ENCODE data around the gene MAN2B2.
"Not testable (repeated sequence)": the region's sequence is repeated elsewhere in the genome, so short reads cannot be mapped to it uniquely, and the experiment has no call there.

Gene MAN2B2

GRCh38 chr4:6643141-6643847, 68.3 kb downstream of the MAN2B2 start:
- no peak for DNase-seq (ENCODE audit: low read depth)

- no peak for DNase-seq (ENCODE audit: low read depth)
Measured at GRCh38 chr4:6644792-6645530, 70.0 kb downstream of the MAN2B2 start.

GRCh38 chr4:6647169-6647568, 72.2 kb downstream of the MAN2B2 start:
- no peak for DNase-seq (ENCODE audit: low read depth)

GRCh38 chr4:6647582-6648230, 72.7 kb downstream of the MAN2B2 start:
- no peak for DNase-seq (ENCODE audit: low read depth)

- no peak for DNase-seq (ENCODE audit: low read depth)
Measured at GRCh38 chr4:6649216-6649615, 74.2 kb downstream of the MAN2B2 start.

GRCh38 chr4:6654211-6654610, 79.2 kb downstream of the MAN2B2 start:
- not testable (repeated sequence) for DNase-seq (ENCODE audit: low read depth)

GRCh38 chr4:6655291-6655690, 80.3 kb downstream of the MAN2B2 start:
- not testable (repeated sequence) for DNase-seq (ENCODE audit: low read depth)

GRCh38 chr4:6655924-6656323, 80.9 kb downstream of the MAN2B2 start:
- no peak for DNase-seq (ENCODE audit: low read depth)

- no peak for DNase-seq (ENCODE audit: low read depth)
Measured at GRCh38 chr4:6657242-6658208, 82.5 kb downstream of the MAN2B2 start.

- no peak for DNase-seq (ENCODE audit: low read depth)
Measured at GRCh38 chr4:6658209-6658595, 83.2 kb downstream of the MAN2B2 start.

GRCh38 chr4:6658597-6659075, 83.6 kb downstream of the MAN2B2 start:
- peak; percentile 40 for DNase-seq (ENCODE audit: low read depth)

GRCh38 chr4:6659897-6660296, 84.9 kb downstream of the MAN2B2 start:
- no peak for DNase-seq (ENCODE audit: low read depth)

GRCh38 chr4:6660430-6660829, 85.4 kb downstream of the MAN2B2 start:
- DNase-seq (ENCODE audit: low read depth), result no peak

GRCh38 chr4:6662591-6662990, 87.6 kb downstream of the MAN2B2 start:
- DNase-seq (ENCODE audit: low read depth), result no peak

GRCh38 chr4:6663596-6664393, 88.8 kb downstream of the MAN2B2 start:
- DNase-seq (ENCODE audit: low read depth), result no peak

GRCh38 chr4:6665320-6665654, 90.3 kb downstream of the MAN2B2 start:
- DNase-seq (ENCODE audit: low read depth), result no peak

- DNase-seq (ENCODE audit: low read depth), result no peak
Measured at GRCh38 chr4:6668391-6668790, 93.4 kb downstream of the MAN2B2 start.

GRCh38 chr4:6671648-6672047, 96.7 kb downstream of the MAN2B2 start:
- no peak for DNase-seq (ENCODE audit: low read depth)

GRCh38 chr4:6672131-6672530, 97.1 kb downstream of the MAN2B2 start:
- no peak for DNase-seq (ENCODE audit: low read depth)

GRCh38 chr4:6672541-6673190, 97.7 kb downstream of the MAN2B2 start:
- DNase-seq (ENCODE audit: low read depth), result not testable (repeated sequence)
